ENCODE data around the gene SARS2.

The SARS2 gene

DNA sequence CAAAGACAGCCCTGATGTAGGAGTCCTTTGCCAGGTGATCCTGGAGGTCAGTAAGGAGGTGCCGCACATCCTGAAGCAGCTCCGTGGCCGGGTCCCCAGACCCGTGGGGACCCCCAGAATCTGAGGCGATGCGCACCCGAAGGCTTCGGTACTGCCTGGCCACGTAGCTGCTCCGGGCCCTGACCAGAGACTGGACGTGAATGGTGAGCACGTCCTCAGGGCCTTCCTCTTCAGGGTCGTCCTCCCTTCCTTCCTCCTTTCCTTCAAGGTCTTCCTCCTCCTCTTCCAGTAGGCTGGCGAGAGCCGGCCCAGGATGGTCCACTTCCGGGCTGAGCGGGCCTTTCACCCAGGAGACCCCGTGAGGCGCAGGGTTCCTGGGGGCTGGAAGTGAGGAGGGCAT is 60.0 kb downstream of the SARS2 start:
- no peak for TF ChIP-seq YY1 (IDR thresholded peaks at IDR 0.05; ENCODE audit: low read depth)
- no peak for TF ChIP-seq FOXM1 (IDR thresholded peaks at IDR 0.05; ENCODE audit: borderline replicate concordance, low read depth)
- TF ChIP-seq, protein P1, sequence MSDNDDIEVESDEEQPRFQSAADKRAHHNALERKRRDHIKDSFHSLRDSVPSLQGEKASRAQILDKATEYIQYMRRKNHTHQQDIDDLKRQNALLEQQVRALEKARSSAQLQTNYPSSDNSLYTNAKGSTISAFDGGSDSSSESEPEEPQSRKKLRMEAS (IDR thresholded peaks at IDR 0.05) = no peak
- TF ChIP-seq TAF1 (IDR thresholded peaks at IDR 0.05; ENCODE audit: low read depth) = no peak
- no peak for TF ChIP-seq ZBTB7A (IDR thresholded peaks at IDR 0.05; ENCODE audit: low read depth)
- TF ChIP-seq EGR1 (IDR thresholded peaks at IDR 0.05) = no peak

DNA sequence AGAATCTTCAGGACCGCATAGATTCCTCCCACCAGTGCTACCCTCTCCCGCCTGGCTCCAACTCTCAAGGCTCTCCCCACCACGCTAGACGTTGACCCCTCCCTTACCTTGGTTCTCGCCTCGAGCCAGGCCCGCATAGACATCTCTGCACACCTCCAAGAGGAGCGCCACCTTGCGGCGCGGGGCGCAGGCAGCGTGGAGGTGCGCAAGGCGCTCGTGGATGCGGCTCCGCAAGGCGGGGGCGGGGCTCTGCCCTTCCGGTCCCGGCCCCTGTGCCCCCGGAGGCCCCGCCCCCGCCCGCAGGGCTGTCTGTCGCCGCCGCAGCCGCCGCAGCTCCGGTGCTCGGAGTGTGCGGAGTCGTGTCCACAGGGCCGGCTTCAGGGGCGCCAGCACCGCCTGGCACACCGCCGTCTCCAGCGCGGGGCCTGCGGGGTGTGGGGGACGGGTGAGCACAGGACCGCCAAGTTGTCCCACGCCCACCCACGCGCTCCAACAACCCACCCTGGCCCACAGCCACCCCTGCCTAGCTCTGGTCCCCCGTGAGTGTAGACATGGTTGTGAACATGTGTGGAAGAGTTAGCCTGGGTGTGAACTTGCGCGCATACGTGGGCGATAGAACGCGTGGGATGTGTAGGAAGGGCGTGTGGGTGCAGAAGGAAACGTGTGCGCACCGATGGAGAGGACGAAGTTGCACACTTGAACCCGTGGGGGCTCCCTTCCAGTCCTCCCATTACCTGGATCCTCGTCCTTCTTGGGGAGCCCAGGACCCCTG is 60.5 kb downstream of the SARS2 start:
- no peak for TF ChIP-seq CEBPB (IDR thresholded peaks at IDR 0.05)
- TF ChIP-seq NFIC (IDR thresholded peaks at IDR 0.05) = no peak
- TF ChIP-seq EP300 (IDR thresholded peaks at IDR 0.05; ENCODE audit: borderline replicate concordance) = no peak
- no peak for TF ChIP-seq USF1 (IDR thresholded peaks at IDR 0.05)
- 0 out of 2 replicates have a peak, but pooled peaks have one; percentile 6 for TF ChIP-seq EGR1 (IDR thresholded peaks at IDR 0.05)
- TF ChIP-seq RAD21 (IDR thresholded peaks at IDR 0.05; ENCODE audit: low read depth) = peak; percentile 48; the same call in 1 of the 2 replicates
- no peak for TF ChIP-seq CREB1 (IDR thresholded peaks at IDR 0.05; ENCODE audit: low read depth)
- TF ChIP-seq, protein P1 (IDR thresholded peaks at IDR 0.05) = peak; percentile 83
- no peak for TF ChIP-seq TAF1 (IDR thresholded peaks at IDR 0.05; ENCODE audit: low read depth)
- TF ChIP-seq TEAD4 (IDR thresholded peaks at IDR 0.05) = no peak
- TF ChIP-seq ZBTB7A (IDR thresholded peaks at IDR 0.05; ENCODE audit: low read depth) = 0 out of 2 replicates have a peak, but pooled peaks have one; percentile 56
- no peak for TF ChIP-seq TCF12 (IDR thresholded peaks at IDR 0.05; ENCODE audit: low read depth)
- no peak for TF ChIP-seq YY1 (IDR thresholded peaks at IDR 0.05; ENCODE audit: low read depth)
- TF ChIP-seq REST (IDR thresholded peaks at IDR 0.05; ENCODE audit: low read depth) = no peak
- TF ChIP-seq FOXM1 (IDR thresholded peaks at IDR 0.05; ENCODE audit: borderline replicate concordance, low read depth) = no peak

DNA sequence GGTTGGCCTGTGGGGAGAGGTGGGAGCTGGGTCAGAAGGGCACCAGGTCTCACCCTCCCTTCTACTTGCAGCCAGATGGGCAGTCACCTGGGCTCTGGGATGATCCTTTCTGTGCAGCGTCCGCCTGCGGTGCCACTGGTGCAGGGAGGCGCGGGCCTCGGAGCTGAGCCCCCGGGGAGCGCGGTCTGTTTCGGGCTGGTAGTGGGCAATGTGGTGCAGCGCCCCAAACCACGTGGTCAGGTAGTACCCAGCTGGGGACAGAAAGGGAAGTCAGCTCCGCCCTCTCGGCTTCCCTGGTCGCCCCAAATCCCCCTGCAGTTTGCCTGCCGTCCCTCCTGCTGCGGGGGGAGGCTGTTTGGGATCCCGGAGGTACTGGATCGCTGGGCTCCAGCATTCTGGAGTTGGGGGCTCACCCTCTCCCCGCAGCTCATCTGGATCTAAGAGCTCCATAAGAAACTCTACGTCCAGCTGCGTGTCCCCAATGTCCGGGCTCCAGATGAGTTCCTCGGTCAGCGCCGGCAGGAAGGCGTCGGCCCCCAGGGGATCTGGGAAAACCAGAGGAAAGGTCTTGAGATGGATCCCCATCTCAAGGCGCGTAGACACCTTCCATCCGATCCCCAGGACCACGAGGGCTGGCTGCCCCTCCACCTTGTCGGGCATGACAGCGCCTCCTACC is 61.3 kb downstream of the SARS2 start:
- TF ChIP-seq NFIC (IDR thresholded peaks at IDR 0.05) (no peak), USF1 (IDR thresholded peaks at IDR 0.05) (no peak), YY1 (IDR thresholded peaks at IDR 0.05; ENCODE audit: low read depth) (no peak), RAD21 (IDR thresholded peaks at IDR 0.05; ENCODE audit: low read depth) (no peak), REST (IDR thresholded peaks at IDR 0.05; ENCODE audit: low read depth) (no peak), TAF1 (IDR thresholded peaks at IDR 0.05; ENCODE audit: low read depth) (no peak), TEAD4 (IDR thresholded peaks at IDR 0.05) (no peak), CREB1 (IDR thresholded peaks at IDR 0.05; ENCODE audit: low read depth) (no peak), TCF12 (IDR thresholded peaks at IDR 0.05; ENCODE audit: low read depth) (no peak), ZBTB7A (IDR thresholded peaks at IDR 0.05; ENCODE audit: low read depth) (no peak), EGR1 (IDR thresholded peaks at IDR 0.05) (no peak), FOXM1 (IDR thresholded peaks at IDR 0.05; ENCODE audit: borderline replicate concordance, low read depth) (no peak)

DNA sequence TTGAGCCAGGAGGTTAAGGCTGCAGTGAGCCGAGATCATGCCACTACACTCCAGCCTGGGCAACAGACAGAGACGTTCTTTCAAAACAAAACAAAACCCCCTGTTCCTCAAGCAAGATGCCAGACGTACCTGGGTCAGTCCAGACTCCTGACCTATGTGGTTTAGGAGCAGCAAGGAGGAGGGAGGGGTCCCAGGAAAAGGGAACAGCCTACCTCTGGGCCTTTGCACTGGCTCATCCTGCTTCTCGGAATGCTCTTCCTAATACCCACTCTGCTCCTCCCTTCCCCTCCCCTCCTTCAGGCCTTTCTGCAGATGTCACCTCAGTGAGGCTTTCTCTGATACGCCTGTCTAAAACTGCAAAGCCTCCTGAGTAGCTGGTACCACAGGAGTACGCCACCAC is 62.0 kb downstream of the SARS2 start:
- TF ChIP-seq REST (IDR thresholded peaks at IDR 0.05; ENCODE audit: low read depth) (no peak), ZBTB7A (IDR thresholded peaks at IDR 0.05; ENCODE audit: low read depth) (no peak), CREB1 (IDR thresholded peaks at IDR 0.05; ENCODE audit: low read depth) (no peak), EP300 (IDR thresholded peaks at IDR 0.05; ENCODE audit: borderline replicate concordance) (no peak), FOXM1 (IDR thresholded peaks at IDR 0.05; ENCODE audit: borderline replicate concordance, low read depth) (no peak), CEBPB (IDR thresholded peaks at IDR 0.05) (no peak), TCF12 (IDR thresholded peaks at IDR 0.05; ENCODE audit: low read depth) (no peak), YY1 (IDR thresholded peaks at IDR 0.05; ENCODE audit: low read depth) (no peak), TAF1 (IDR thresholded peaks at IDR 0.05; ENCODE audit: low read depth) (no peak), NFIC (IDR thresholded peaks at IDR 0.05) (no peak), USF1 (IDR thresholded peaks at IDR 0.05) (no peak), TEAD4 (IDR thresholded peaks at IDR 0.05) (no peak)
- TF ChIP-seq, protein P1 (IDR thresholded peaks at IDR 0.05) = no peak
